Neural cell (in vitro differentiated cells): Measurements from ENCODE around the gene PTTG1. TPM values are rescaled to one million over a fixed set of nuclear protein-coding genes. Genes with fewer than 3 reads are reported as not detected.

Source experiments
- H2AFZ ChIP-seq: fragments of 200-600, 300-800 bp; sonication (generic), shearing (Covaris generic); 2 replicates; pipeline ENCODE4 v1.6.0; 2014; ENCODE audit warnings: low read depth, mild to moderate bottlenecking, antibody characterized with exemption, low read length, moderate library complexity
- H3F3A ChIP-seq: fragments of 200-600 bp; shearing (Covaris generic); 2 replicates; pipeline ENCODE4 v1.6.1; 2016; ENCODE audit warnings: mild to moderate bottlenecking, moderate library complexity, mixed read lengths, antibody characterized with exemption, low read length; ENCODE audit not compliant: insufficient read depth, poor library complexity, severe bottlenecking
- H3K27ac ChIP-seq: fragments of 200-600, 300-800 bp; sonication (generic), shearing (Covaris generic); 2 replicates; pipeline ENCODE4 v1.5.1; 2014; ENCODE audit warnings: mild to moderate bottlenecking, low read length, moderate library complexity
- H3K27me3 ChIP-seq: fragments of 300-800, 200-600 bp; sonication (generic), shearing (Covaris generic); 2 replicates; pipeline ENCODE4 v1.6.0; 2014; ENCODE audit warnings: mild to moderate bottlenecking, low read depth, low read length, moderate library complexity; ENCODE audit not compliant: insufficient read depth
- H3K36me3 ChIP-seq: fragments of 300-800, 200-600 bp; sonication (generic), shearing (Covaris generic); 2 replicates; pipeline ENCODE4 v1.5.1; 2014; ENCODE audit warnings: mild to moderate bottlenecking, antibody characterized with exemption, low read length, moderate library complexity; ENCODE audit not compliant: insufficient read depth
- H3K4me2 ChIP-seq: fragments of 300-800, 200-600 bp; sonication (generic), shearing (Covaris generic); 2 replicates; pipeline ENCODE4 v1.6.0; 2014; ENCODE audit warnings: mild to moderate bottlenecking, low read length
- H3K4me3 ChIP-seq: fragments of 300-800, 200-600 bp; sonication (generic), shearing (Covaris generic); 2 replicates; pipeline ENCODE4 v1.5.1; 2014; ENCODE audit warnings: mild to moderate bottlenecking, low read length, moderate library complexity
- H3K79me2 ChIP-seq: fragments of 200-600 bp; shearing (Covaris generic); replicated peaks from 2 replicates; pipeline ENCODE4 v1.6.0; 2014; ENCODE audit warnings: mild to moderate bottlenecking, low read length, moderate library complexity; ENCODE audit not compliant: insufficient read depth
- H3K9ac ChIP-seq: fragments of 300-800, 200-600 bp; sonication (generic), shearing (Covaris generic); 2 replicates; pipeline ENCODE4 v1.6.1; 2016; ENCODE audit warnings: mild to moderate bottlenecking, low read length, mixed read lengths
- H3K9me2 ChIP-seq: fragments of 200-600 bp; shearing (Covaris generic); 2 replicates; pipeline ENCODE4 v1.6.1; 2016; ENCODE audit warnings: mild to moderate bottlenecking, low read length, mixed read lengths; ENCODE audit not compliant: insufficient read depth
- H3K9me3 ChIP-seq: fragments of 200-600, 300-800 bp; sonication (generic), shearing (Covaris generic); 2 replicates; pipeline ENCODE4 v1.6.1; 2016; ENCODE audit warnings: mild to moderate bottlenecking, mixed run types, low read length, moderate library complexity, mixed read lengths
- H4K20me1 ChIP-seq: fragments of 200-600 bp; shearing (Covaris generic); 2 replicates; pipeline ENCODE4 v1.6.1; 2016; ENCODE audit warnings: mild to moderate bottlenecking, mixed run types; ENCODE audit not compliant: insufficient read depth
- CTCF ChIP-seq: fragments of 450-650 bp; IDR thresholded peaks from 2 replicates; pipeline ENCODE4 v1.5.1; 2014; ENCODE audit warnings: antibody characterized with exemption, mild to moderate bottlenecking, moderate library complexity; ENCODE audit not compliant: poor library complexity, severe bottlenecking
- EP300 ChIP-seq: fragments of 450-650 bp; conservative IDR thresholded peaks from 2 replicates; pipeline ENCODE4 v1.6.1; 2014; ENCODE audit warnings: antibody characterized with exemption, mild to moderate bottlenecking, moderate library complexity; ENCODE audit not compliant: poor library complexity, severe bottlenecking
- EZH2 ChIP-seq: fragments of 200-600, 300-800 bp; shearing (Covaris generic), sonication (generic); IDR thresholded peaks from 2 replicates; pipeline ENCODE4 v1.6.1; 2014; ENCODE audit warnings: antibody characterized with exemption, low read length, borderline replicate concordance, mild to moderate bottlenecking; ENCODE audit not compliant: insufficient read depth, poor library complexity, severe bottlenecking
- MXI1 ChIP-seq: fragments of 450-650 bp; conservative IDR thresholded peaks from 2 replicates; pipeline ENCODE4 v1.6.1; 2014; ENCODE audit warnings: antibody characterized with exemption, mild to moderate bottlenecking; ENCODE audit not compliant: poor library complexity, severe bottlenecking
- POLR2AphosphoS5 ChIP-seq: IDR thresholded peaks from 2 replicates; pipeline ENCODE4 v1.6.1; 2012
- RAD21 ChIP-seq: fragments of 450-650 bp; conservative IDR thresholded peaks from 2 replicates; pipeline ENCODE4 v1.6.1; 2014; ENCODE audit warnings: antibody characterized with exemption, mild to moderate bottlenecking, moderate library complexity
- REST ChIP-seq: IDR thresholded peaks from 2 replicates; pipeline ENCODE4 v1.6.1; 2012; ENCODE audit warnings: borderline replicate concordance
- SMC3 ChIP-seq: fragments of 450-650 bp; conservative IDR thresholded peaks from 2 replicates; pipeline ENCODE4 v1.6.1; 2014; ENCODE audit warnings: antibody characterized with exemption, mild to moderate bottlenecking, moderate library complexity; ENCODE audit not compliant: poor library complexity
- TAF1 ChIP-seq: IDR thresholded peaks from 2 replicates; pipeline ENCODE4 v1.6.1; 2012; ENCODE audit warnings: low read depth
- polyA plus RNA-seq: library from polyadenylated mRNA; depleted of rRNA; stranded (reverse); fragments of >200 nt; gene quantifications from 2 replicates; pipeline ENCODE4 v1.2.3, GENCODE V29; 2014

The PTTG1 gene
- polyA plus RNA-seq, 1 donor from 2014 or later, result 42.6 TPM

- H3K79me2 ChIP-seq, result no peaks in the 10 kb centered on the region
- no peaks in the 10 kb centered on the region for H4K20me1 ChIP-seq
- no peaks in the 10 kb centered on the region for H3K36me3 ChIP-seq
- H2AFZ ChIP-seq, result no peak overlapping the region
- no peak overlapping the region for H3K9ac ChIP-seq
- H3K4me3 ChIP-seq, result no peak overlapping the region
- TF ChIP-seq EZH2 (no peak), POLR2AphosphoS5 (no peak), MXI1 (no peak), EP300 (no peak), CTCF (no peak), SMC3 (no peak)
- no peak overlapping the region for H3K4me2 ChIP-seq
- H3F3A ChIP-seq, result no peaks in the 10 kb centered on the region
- no peaks in the 10 kb centered on the region for H3K9me3 ChIP-seq
- H3K27ac ChIP-seq, result no peak overlapping the region
- no peaks in the 10 kb centered on the region for H3K27me3 ChIP-seq
- H3K9me2 ChIP-seq, result no peaks in the 10 kb centered on the region
These were observed 29.6 kb downstream of the PTTG1 start for GRCh38 chr5:160451281-160451680.

GRCh38 chr5:160452036-160452435, 30.4 kb downstream of the PTTG1 start:
- no peak overlapping the region for H3K4me3 ChIP-seq
- no peaks in the 10 kb centered on the region for H4K20me1 ChIP-seq
- no peaks in the 10 kb centered on the region for H3K27me3 ChIP-seq
- H3K9me2 ChIP-seq, result no peaks in the 10 kb centered on the region
- H3K9me3 ChIP-seq, result no peaks in the 10 kb centered on the region
- H3K27ac ChIP-seq, result no peak overlapping the region
- TF ChIP-seq TAF1, result no peak
- TF ChIP-seq SMC3, result no peak
- no peak for TF ChIP-seq REST
- TF ChIP-seq EP300, result no peak
- no peak for TF ChIP-seq CTCF
- TF ChIP-seq EZH2, result no peak
- no peak for TF ChIP-seq RAD21
- no peak for TF ChIP-seq MXI1
- no peak for TF ChIP-seq POLR2AphosphoS5
- H3K79me2 ChIP-seq, result no peaks in the 10 kb centered on the region
- H3F3A ChIP-seq, result no peaks in the 10 kb centered on the region
- no peak overlapping the region for H3K4me2 ChIP-seq
- H2AFZ ChIP-seq, result no peak overlapping the region
- no peak overlapping the region for H3K9ac ChIP-seq
- H3K36me3 ChIP-seq, result no peaks in the 10 kb centered on the region
